Mesothelial cell of epicardium (in vitro differentiated cells): ENCODE data around the gene DALRD3. TPM values are rescaled to one million over a fixed set of nuclear protein-coding genes. Genes with fewer than 3 reads are reported as not detected.

Experiments used
- DNase-seq, 2 experiments: peaks; one replicate each; pipeline ENCODE4 v3.0.0; 2021; ENCODE audit warnings: low spot score in 2 of 2; ENCODE audit not compliant: unreplicated experiment in 2 of 2
- H3K27ac Mint-ChIP-seq: 2 replicates; pipeline ENCODE4 v1.8.0; 2021; ENCODE audit warnings: mixed read lengths
- H3K27me3 Mint-ChIP-seq: 2 replicates; pipeline ENCODE4 v1.8.0; 2021; ENCODE audit warnings: low read depth, mixed read lengths
- H3K36me3 Mint-ChIP-seq: 2 replicates; pipeline ENCODE4 v1.8.0; 2021; ENCODE audit warnings: mixed read lengths
- H3K4me1 Mint-ChIP-seq: 2 replicates; pipeline ENCODE4 v1.8.0; 2021; ENCODE audit warnings: mixed read lengths
- H3K4me3 Mint-ChIP-seq: 2 replicates; pipeline ENCODE4 v1.8.0; 2021; ENCODE audit warnings: mild to moderate bottlenecking, moderate library complexity, mixed read lengths
- H3K9me3 Mint-ChIP-seq: 2 replicates; pipeline ENCODE4 v1.8.0; 2021; ENCODE audit warnings: mixed read lengths
- total RNA-seq: library from RNA; stranded (reverse); gene quantifications from 3 replicates; pipeline ENCODE4 v1.2.1, GENCODE V29; 2021
- TF ChIP-seq, protein P1 (sequence below): fragments of 200-600 bp; sonication (generic); IDR thresholded peaks from one replicate; pipeline ENCODE4 v1.5.0; 2021; ENCODE audit warnings: antibody characterized with exemption; ENCODE audit not compliant: unreplicated experiment

The DALRD3 gene
- total RNA-seq, 1 donor from 2014 or later, result 23.4 TPM

DNA sequence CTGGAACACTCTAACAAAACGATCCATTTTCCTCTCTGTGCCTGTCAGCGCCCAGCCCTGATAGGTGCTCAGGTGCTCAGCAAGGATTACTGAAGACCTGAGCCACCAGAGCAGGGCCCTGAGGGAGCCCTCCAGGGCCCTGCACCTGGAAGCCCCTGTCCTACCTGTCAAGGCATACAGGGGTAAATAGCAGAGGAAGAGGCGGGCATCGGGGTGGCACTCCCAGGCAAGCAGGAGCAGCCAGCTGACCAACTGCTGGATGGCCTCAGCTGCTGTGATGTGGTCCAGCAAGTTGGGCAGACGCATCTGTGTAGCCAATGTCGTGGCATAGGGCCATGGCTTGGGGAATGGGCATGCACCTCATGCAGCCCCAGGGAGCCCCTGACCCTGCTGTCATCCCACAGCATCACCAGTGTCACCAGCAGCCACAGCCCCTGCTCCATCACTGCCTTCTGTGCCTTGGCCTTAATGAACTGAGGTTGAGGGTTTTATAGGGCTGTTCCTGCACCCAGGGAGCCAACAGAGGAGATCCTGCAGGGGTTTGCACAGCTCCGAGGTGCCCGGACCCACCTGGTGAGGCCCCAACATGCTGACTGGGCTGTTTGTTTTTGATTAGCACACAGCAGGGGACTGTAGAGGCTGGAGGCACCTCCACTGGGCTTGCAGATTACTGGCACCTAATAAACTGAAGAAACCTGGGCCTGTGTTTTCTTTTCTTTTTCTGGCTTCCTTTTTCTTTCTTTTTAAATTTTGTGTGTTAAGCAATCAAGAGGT, 19.1 kb downstream of the DALRD3 start:
- Mint-ChIP-seq H3K4me3 (no peak overlapping the region), H3K36me3 (no peaks in the 10 kb centered on the region), H3K27ac (no peak overlapping the region)

DNA sequence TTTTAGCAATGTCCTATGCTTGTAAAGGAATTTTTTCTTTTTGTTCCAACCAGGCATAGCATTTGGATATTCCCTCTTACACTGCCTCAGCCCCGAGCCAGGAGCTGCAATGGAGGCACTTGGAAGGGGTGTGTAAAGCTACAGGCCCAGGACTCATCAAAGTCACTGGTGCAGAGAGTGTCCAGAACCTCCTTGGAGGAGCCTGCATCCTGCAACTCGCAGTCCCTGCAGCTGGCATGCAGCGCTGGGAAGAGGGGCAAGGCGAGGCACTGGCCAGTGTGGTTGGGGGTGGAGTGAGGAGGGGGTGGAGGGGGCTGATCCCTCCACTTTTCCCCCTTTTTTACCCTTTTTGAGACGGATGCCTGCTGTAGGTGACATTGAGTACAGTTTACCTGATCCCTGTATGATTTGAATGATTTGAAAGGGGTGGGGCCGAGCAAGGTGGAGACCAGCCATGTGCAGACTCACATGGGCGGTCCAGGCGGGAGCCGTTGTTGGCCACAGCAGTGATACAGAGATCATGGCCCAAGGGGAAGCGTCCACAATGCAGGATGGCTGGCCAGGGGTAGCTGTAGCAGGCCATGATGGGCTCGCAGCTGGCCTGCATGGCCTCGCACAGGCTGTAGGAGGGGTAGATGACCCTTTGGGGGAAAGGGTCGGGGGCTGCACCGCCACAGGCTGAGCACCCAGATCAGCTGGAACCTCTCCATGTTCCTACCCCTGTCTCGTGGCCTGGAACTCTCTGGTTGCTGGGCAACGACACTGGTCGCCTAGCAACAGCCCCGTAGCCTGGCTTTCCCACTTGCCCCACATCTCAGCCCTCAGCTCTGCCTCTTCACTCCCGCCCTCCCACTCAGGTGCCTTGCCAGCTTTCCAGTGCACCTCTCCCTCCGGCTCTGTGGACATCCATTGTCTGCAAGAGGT, 20.4 kb downstream of the DALRD3 start:
- Mint-ChIP-seq H3K4me3 (no peak overlapping the region), H3K27me3 (no peaks in the 10 kb centered on the region), H3K27ac (no peak overlapping the region), H3K9me3 (no peaks in the 10 kb centered on the region), H3K36me3 (peaks cover 4% of the 10 kb centered on the region), H3K4me1 (no peaks in the 10 kb centered on the region)
- no peak for DNase-seq
- TF ChIP-seq, protein P1, sequence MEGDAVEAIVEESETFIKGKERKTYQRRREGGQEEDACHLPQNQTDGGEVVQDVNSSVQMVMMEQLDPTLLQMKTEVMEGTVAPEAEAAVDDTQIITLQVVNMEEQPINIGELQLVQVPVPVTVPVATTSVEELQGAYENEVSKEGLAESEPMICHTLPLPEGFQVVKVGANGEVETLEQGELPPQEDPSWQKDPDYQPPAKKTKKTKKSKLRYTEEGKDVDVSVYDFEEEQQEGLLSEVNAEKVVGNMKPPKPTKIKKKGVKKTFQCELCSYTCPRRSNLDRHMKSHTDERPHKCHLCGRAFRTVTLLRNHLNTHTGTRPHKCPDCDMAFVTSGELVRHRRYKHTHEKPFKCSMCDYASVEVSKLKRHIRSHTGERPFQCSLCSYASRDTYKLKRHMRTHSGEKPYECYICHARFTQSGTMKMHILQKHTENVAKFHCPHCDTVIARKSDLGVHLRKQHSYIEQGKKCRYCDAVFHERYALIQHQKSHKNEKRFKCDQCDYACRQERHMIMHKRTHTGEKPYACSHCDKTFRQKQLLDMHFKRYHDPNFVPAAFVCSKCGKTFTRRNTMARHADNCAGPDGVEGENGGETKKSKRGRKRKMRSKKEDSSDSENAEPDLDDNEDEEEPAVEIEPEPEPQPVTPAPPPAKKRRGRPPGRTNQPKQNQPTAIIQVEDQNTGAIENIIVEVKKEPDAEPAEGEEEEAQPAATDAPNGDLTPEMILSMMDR, result no peak

More for the DNA sequence above, 19.1 kb downstream of the DALRD3 start:
- Mint-ChIP-seq H3K27me3 (no peaks in the 10 kb centered on the region), H3K9me3 (no peaks in the 10 kb centered on the region), H3K4me1 (no peaks in the 10 kb centered on the region)
- TF ChIP-seq, protein P1, result no peak
- DNase-seq, result no peak

DNA sequence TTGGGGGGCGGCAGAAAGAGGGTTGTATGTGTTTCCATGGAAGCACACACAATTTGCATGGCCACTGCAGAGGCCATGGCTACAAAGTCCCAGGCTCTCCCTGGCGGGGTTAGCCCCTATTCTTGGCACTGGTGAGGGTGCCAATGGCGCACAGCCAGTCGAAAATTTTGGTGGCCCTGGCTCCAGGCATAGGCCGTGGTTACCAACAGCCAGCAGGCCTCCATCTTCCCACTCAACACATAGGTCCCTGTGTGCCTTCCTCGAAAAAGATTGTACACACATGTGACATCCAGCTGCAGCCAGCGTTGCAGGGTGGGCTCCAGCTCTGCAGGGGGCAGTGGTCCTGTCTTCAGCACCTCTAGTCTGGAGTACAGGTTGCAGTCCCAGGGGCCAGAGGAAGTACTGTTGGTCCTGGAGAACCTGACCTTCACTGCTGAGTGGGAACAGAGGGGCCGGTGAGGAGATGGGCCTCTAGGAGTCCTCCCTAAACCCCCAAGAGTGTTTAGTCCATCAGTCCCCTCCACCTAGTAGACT, 21.2 kb downstream of the DALRD3 start:
- H3K4me1 Mint-ChIP-seq, result no peaks in the 10 kb centered on the region
- TF ChIP-seq, protein P1, result no peak
- H3K27ac Mint-ChIP-seq, result no peak overlapping the region
- H3K4me3 Mint-ChIP-seq, result no peak overlapping the region
- peaks cover 4% of the 10 kb centered on the region for H3K36me3 Mint-ChIP-seq
- no peaks in the 10 kb centered on the region for H3K9me3 Mint-ChIP-seq
- DNase-seq, result no peak
- no peaks in the 10 kb centered on the region for H3K27me3 Mint-ChIP-seq

DNA sequence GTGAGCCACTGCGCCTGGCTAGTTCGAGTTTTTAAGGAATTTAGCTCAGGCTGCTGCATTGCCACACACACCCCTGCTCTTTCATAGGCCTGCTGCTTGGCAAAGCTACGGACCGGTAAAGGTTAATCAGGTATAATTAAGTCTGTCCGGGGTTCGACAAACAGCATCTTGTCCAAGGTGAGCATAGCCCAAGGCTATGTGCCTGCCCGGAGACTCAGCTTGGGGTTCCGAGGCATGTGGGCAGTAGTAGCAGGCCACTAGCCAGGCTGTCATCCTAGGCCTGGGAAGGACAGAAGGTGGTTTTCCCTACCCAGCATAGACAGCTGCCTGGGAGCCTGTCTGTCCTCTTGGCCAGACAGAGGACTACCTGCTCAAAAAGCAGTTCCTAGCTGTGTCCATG, 21.7 kb downstream of the DALRD3 start:
- no peak overlapping the region for H3K27ac Mint-ChIP-seq
- H3K4me1 Mint-ChIP-seq, result peaks cover 4% of the 10 kb centered on the region
- peaks cover 4% of the 10 kb centered on the region for H3K36me3 Mint-ChIP-seq
- no peaks in the 10 kb centered on the region for H3K9me3 Mint-ChIP-seq
- no peaks in the 10 kb centered on the region for H3K27me3 Mint-ChIP-seq
- no peak overlapping the region for H3K4me3 Mint-ChIP-seq
- no peak for DNase-seq
- TF ChIP-seq, protein P1, result no peak

DNA sequence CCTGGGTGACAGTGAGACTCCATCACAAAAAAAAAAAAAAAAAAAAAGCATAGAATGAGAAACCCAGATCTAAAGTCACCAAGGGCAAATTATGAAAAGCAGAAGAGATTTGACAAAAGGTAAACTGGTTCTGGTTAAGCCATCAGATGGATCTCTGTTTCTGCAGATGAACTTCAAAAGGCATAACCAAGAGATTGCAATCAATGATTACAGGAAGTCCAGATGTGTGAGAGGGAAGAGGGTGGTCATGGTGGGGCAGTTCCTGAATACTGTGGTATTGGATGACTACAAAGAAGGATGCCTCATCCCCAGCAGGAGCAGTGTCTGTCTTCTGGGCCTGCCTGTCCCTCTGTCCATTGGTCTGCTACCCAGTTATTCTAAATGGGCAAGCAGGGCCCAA, 24.5 kb downstream of the DALRD3 start:
- no peak for DNase-seq
- TF ChIP-seq, protein P1, result no peak
- peaks cover 22% of the 10 kb centered on the region for H3K4me1 Mint-ChIP-seq
- H3K36me3 Mint-ChIP-seq, result peaks cover 4% of the 10 kb centered on the region
- H3K27me3 Mint-ChIP-seq, result no peaks in the 10 kb centered on the region
- H3K9me3 Mint-ChIP-seq, result no peaks in the 10 kb centered on the region
- H3K27ac Mint-ChIP-seq, result no peak overlapping the region
- H3K4me3 Mint-ChIP-seq, result no peak overlapping the region
